ENCODE data around the gene SORCS2. TPM values are rescaled to one million over a fixed set of nuclear protein-coding genes. Genes with fewer than 3 reads are reported as not detected.
A peak's percentile ranks its signal among the peaks of the same experiment; 100 is the strongest.

Gene SORCS2
- total and polyA plus RNA-seq, 2 experiments from 2014 or later, result 0.38 to 1.4 TPM

DNA sequence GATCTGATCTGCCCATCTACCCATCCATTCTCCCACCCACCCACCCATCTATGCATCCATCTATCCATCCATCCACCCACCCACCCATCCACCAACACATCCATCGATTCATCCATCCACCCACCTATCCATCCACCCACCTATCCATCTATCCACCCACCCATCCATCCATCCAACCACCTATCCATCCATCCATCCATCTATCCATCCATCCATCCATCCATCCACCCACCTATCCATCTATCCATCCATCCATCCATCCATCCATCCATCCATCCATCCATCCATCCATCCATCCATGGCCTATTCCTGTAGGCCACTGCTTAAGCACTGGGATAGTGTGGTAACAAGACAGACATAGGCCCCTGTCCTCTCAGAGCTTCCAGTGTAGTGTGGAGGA lies 69.8 kb downstream of the SORCS2 start:
- H3K79me2 ChIP-seq (ENCODE audit: insufficient read depth), result no peaks in the 10 kb centered on the region
- H3K27me3 ChIP-seq (replicated peaks; ENCODE audit: insufficient read depth), result peaks cover 3% of the 10 kb centered on the region; the same call in 1 of the 2 replicates
- in situ Hi-C loops (cut with MboI), result no loop called here
- WGBS, 2 experiments (ENCODE audit: low coverage in 1 of 2, low lambda C conversion rate in 2 of 2, missing lambda C conversion rate in 2 of 2), result 52% methylated on average over 1 of the region's 1 CpG; no CpG with 5 or more reads in 1 of the 2 experiments
- H3K36me3 ChIP-seq (ENCODE audit: low read depth), result no peaks in the 10 kb centered on the region
- H3F3A ChIP-seq (ENCODE audit: insufficient read depth), result no peaks in the 10 kb centered on the region
- TF ChIP-seq EZH2phosphoT487 (IDR thresholded peaks at IDR 0.05; ENCODE audit: insufficient read depth, low read depth), result no peak
- TF ChIP-seq EZH2 (IDR thresholded peaks at IDR 0.05; ENCODE audit: insufficient read depth, poor library complexity, severe bottlenecking), result no peak
- no peaks in the 10 kb centered on the region for H3K9me2 ChIP-seq (ENCODE audit: insufficient read depth)
- no peak overlapping the region for H3K4me2 ChIP-seq (ENCODE audit: unreplicated experiment)
- H3K9me3 ChIP-seq (ENCODE audit: low read depth), result no peaks in the 10 kb centered on the region
- no peaks in the 10 kb centered on the region for H4K20me1 ChIP-seq (ENCODE audit: insufficient read depth)
- no peak overlapping the region for H3K9ac ChIP-seq
- DNase-seq, result no peak
- H2AFZ ChIP-seq, result no peak overlapping the region
- peaks cover 21% of the 10 kb centered on the region for H3K4me1 ChIP-seq (ENCODE audit: insufficient read depth)
- no peak overlapping the region for H3K4me3 ChIP-seq
- no peak overlapping the region for H3K27ac ChIP-seq

DNA sequence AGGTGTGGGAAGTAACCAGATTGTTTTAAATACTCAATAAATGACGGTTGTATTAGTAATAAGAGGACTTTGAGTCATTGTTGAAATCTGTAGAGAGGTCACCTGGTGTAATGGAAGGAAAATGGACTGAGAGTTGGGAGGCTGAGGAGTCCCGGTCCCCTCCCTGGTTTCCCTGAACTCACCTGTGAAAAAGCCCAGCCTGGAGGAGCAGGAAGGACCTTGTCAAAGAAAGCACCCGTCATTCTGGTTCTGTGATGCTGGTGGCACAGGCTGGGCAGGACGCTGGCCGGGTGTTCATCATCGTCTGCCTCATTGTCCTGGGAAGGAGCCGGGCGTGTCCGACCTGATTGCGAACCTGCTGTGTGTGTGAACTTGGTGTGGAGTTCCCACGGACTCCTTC lies 70.8 kb downstream of the SORCS2 start:
- H3K79me2 ChIP-seq (ENCODE audit: insufficient read depth), result no peaks in the 10 kb centered on the region
- no peak for DNase-seq
- H3K27ac ChIP-seq, result no peak overlapping the region
- no peak for TF ChIP-seq EZH2phosphoT487 (IDR thresholded peaks at IDR 0.05; ENCODE audit: insufficient read depth, low read depth)
- no peak for TF ChIP-seq EZH2 (IDR thresholded peaks at IDR 0.05; ENCODE audit: insufficient read depth, poor library complexity, severe bottlenecking)
- no peaks in the 10 kb centered on the region for H3K9me3 ChIP-seq (ENCODE audit: low read depth)
- no peak overlapping the region for H3K4me2 ChIP-seq (ENCODE audit: unreplicated experiment)
- no peaks in the 10 kb centered on the region for H4K20me1 ChIP-seq (ENCODE audit: insufficient read depth)
- H3F3A ChIP-seq (ENCODE audit: insufficient read depth), result no peaks in the 10 kb centered on the region
- peaks cover 3% of the 10 kb centered on the region; the same call in 1 of the 2 replicates for H3K27me3 ChIP-seq (replicated peaks; ENCODE audit: insufficient read depth)
- H3K36me3 ChIP-seq (ENCODE audit: low read depth), result no peaks in the 10 kb centered on the region
- H3K9me2 ChIP-seq (ENCODE audit: insufficient read depth), result no peaks in the 10 kb centered on the region
- no peak overlapping the region for H3K4me3 ChIP-seq
- in situ Hi-C loops (cut with MboI), result no loop called here
- H3K9ac ChIP-seq, result no peak overlapping the region
- 84 to 88% methylated on average over 11 of the region's 11 CpGs for WGBS, 2 experiments (ENCODE audit: low coverage in 1 of 2, low lambda C conversion rate in 2 of 2, missing lambda C conversion rate in 2 of 2)
- peaks cover 21% of the 10 kb centered on the region for H3K4me1 ChIP-seq (ENCODE audit: insufficient read depth)
- H2AFZ ChIP-seq, result no peak overlapping the region

DNA sequence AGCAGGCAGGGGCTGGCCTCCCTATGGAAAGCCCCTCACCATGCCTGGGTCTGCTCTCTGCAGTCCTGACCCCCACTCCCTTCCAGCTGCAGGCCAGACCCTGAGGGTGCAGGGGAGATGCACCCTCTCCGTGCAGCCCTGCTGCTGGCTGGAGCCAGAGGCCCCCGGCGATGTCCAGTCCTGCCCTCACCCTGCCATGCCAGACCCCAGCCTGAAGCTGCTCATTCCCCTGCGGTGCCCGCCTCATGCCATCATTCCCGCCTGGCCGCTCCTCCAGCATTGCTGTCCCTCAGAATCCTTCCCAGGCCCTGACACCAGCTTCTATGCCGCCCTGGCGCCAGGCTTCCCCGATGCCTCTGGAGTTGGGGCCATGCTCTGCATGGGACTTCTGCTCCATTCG lies 72.4 kb downstream of the SORCS2 start:
- H2AFZ ChIP-seq, result no peak overlapping the region
- H3K9me3 ChIP-seq (ENCODE audit: low read depth), result no peaks in the 10 kb centered on the region
- no peak overlapping the region for H3K4me2 ChIP-seq (ENCODE audit: unreplicated experiment)
- DNase-seq, result no peak
- in situ Hi-C loops (cut with MboI), result no loop called here
- H3K9me2 ChIP-seq (ENCODE audit: insufficient read depth), result no peaks in the 10 kb centered on the region
- H3K79me2 ChIP-seq (ENCODE audit: insufficient read depth), result no peaks in the 10 kb centered on the region
- no peak overlapping the region for H3K27ac ChIP-seq
- no peaks in the 10 kb centered on the region for H3F3A ChIP-seq (ENCODE audit: insufficient read depth)
- no peaks in the 10 kb centered on the region for H3K36me3 ChIP-seq (ENCODE audit: low read depth)
- H3K9ac ChIP-seq, result no peak overlapping the region
- peaks cover 3% of the 10 kb centered on the region; the same call in 1 of the 2 replicates for H3K27me3 ChIP-seq (replicated peaks; ENCODE audit: insufficient read depth)
- WGBS, 2 experiments (ENCODE audit: low coverage in 1 of 2, low lambda C conversion rate in 2 of 2, missing lambda C conversion rate in 2 of 2), result 88% methylated on average over 11 of the region's 11 CpGs
- H4K20me1 ChIP-seq (ENCODE audit: insufficient read depth), result no peaks in the 10 kb centered on the region
- H3K4me3 ChIP-seq, result no peak overlapping the region
- no peak for TF ChIP-seq EZH2 (IDR thresholded peaks at IDR 0.05; ENCODE audit: insufficient read depth, poor library complexity, severe bottlenecking)
- TF ChIP-seq EZH2phosphoT487 (IDR thresholded peaks at IDR 0.05; ENCODE audit: insufficient read depth, low read depth), result no peak
- H3K4me1 ChIP-seq (ENCODE audit: insufficient read depth), result peaks cover 21% of the 10 kb centered on the region

DNA sequence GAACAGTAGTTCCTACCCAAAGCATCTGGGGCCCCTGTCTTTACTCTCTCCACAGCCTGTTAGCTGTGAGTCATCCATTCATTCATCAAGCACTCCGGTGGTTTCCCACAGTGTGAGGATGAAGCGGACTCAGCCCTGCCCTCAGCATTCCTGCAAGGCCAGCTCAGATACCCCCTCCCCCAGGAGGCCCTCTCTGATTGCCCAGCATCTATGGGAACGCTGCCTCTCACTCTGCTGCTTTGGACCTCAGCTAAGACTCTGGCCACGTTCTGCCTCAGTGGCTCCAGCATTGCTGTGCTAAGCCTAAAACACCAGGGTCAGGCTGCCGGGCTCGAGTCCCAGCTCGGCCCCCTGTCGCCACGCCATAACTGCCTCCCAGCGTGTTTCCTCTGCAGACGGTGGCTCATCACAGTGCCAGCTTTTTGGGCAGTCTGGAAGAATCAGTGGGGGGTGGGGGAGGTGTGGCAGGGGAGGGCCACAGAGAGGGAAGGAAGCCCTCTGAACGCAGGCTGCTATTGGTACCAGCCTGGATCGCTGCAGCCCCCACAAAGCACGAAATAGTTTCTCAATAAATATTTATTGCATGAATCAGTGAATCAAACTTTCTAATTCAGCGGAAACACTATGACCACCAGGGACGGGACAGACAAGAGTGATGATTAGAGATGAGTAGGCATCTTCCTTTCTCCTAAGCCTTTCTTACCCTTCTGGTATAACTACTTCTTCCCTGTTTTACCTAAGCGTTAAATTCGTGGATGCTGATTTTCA lies 74.4 kb downstream of the SORCS2 start:
- no peaks in the 10 kb centered on the region for H3F3A ChIP-seq (ENCODE audit: insufficient read depth)
- H3K4me2 ChIP-seq (ENCODE audit: unreplicated experiment), result peak overlapping the region; percentile 35
- no peaks in the 10 kb centered on the region for H3K27me3 ChIP-seq (replicated peaks; ENCODE audit: insufficient read depth)
- no peaks in the 10 kb centered on the region for H4K20me1 ChIP-seq (ENCODE audit: insufficient read depth)
- H3K9me3 ChIP-seq (ENCODE audit: low read depth), result no peaks in the 10 kb centered on the region
- H3K27ac ChIP-seq, result peak overlapping the region; percentile 62
- H3K9me2 ChIP-seq (ENCODE audit: insufficient read depth), result no peaks in the 10 kb centered on the region
- no peaks in the 10 kb centered on the region for H3K79me2 ChIP-seq (ENCODE audit: insufficient read depth)
- no peaks in the 10 kb centered on the region for H3K36me3 ChIP-seq (ENCODE audit: low read depth)
- H2AFZ ChIP-seq, result no peak overlapping the region
- H3K4me1 ChIP-seq (ENCODE audit: insufficient read depth), result peaks cover 12% of the 10 kb centered on the region
- H3K4me3 ChIP-seq, result no peak overlapping the region
- H3K9ac ChIP-seq, result peak overlapping the region; percentile 38; the same call in 1 of the 2 replicates
- in situ Hi-C loops (cut with MboI), result no loop called here
- TF ChIP-seq EZH2 (IDR thresholded peaks at IDR 0.05; ENCODE audit: insufficient read depth, poor library complexity, severe bottlenecking) (no peak), EZH2phosphoT487 (IDR thresholded peaks at IDR 0.05; ENCODE audit: insufficient read depth, low read depth) (no peak)
- peak; percentile 96 for DNase-seq
- 57 to 64% methylated on average over 18 of the region's 18 CpGs for WGBS, 2 experiments (ENCODE audit: low coverage in 1 of 2, low lambda C conversion rate in 2 of 2, missing lambda C conversion rate in 2 of 2)

Measured in GM23248 (cell line).